Measurements from ENCODE around the gene GCSH.

Gene GCSH

DNA sequence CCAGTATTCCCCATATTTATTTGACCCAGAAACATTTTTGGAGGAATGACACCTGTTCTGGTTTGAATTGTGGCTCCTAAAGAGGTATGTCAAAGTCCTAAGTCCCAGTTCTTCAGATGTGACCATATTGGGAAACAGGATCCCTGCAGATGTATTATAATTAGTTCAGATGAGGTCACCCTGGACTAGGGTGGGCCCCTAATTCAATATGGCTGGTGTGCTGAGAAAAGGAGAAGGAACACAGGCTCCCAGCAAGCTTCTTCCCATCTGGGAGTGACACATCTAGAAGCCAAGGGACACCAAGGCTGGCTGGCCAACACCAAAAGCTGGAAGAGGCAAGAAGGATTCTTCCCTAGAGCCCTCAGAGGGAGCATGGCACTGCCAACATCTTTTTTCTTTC is 3.8 kb upstream of the GCSH start:
- no peak for DNase-seq

- DNase-seq, result no peak
Measured at GRCh38 chr16:81097230-81097629, 1.0 kb upstream of the GCSH start.

DNA sequence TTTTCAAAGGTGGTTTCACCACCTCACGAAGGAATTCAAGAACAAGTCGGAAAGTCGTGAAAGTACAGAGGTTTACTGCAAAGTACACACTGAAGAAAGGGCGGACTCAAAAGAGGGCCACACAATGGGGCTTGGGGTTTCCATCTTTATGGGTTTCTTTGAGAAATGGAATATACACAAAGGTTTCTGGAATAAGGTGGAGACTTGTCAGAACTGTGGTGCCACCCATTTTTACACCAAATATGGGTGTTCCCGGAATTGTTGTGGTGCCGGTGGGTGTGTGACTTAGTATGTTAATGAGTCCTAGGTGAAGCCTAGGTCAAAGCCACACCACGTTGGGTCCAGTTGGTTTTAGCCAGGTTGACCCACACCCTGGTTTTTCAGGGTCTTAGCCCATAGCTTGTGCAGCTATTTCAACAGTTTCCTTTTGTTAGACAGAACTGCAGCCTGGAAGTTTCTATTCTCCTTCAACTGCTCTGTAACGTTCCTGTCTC is 567 bp upstream of the GCSH start:
- DNase-seq, result no peak

- DNase-seq, result no peak
Measured at GRCh38 chr16:81095653-81095952, 592 bp downstream of the GCSH start.

GRCh38 chr16:81094771-81095251 is 1.4 kb downstream of the GCSH start:
- peak; percentile 2 for DNase-seq

DNA sequence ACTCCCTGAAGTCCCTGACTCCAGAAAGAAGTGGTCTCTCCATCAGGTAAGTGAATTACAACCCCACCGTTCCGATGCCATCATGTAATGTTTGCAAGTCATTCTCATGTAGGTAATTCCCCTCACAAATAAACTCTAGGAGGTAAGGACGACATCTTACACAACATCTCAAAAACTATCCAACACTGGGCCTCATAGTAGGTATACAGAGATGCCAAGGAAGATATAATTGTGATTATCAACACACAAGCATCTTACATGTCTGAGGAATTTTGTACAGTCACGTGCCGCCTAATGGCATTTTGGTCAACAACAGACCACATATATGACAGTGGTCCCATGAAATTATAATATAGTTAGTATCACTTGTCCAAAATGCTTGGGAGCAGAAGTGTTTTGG is 7.4 kb downstream of the GCSH start:
- DNase-seq, result no peak

- no peak for DNase-seq
Measured at GRCh38 chr16:81081014-81081413, 15.2 kb downstream of the GCSH start.

GRCh38 chr16:81080233-81080632 is 16.0 kb downstream of the GCSH start:
- DNase-seq, result peak; percentile 11

DNA sequence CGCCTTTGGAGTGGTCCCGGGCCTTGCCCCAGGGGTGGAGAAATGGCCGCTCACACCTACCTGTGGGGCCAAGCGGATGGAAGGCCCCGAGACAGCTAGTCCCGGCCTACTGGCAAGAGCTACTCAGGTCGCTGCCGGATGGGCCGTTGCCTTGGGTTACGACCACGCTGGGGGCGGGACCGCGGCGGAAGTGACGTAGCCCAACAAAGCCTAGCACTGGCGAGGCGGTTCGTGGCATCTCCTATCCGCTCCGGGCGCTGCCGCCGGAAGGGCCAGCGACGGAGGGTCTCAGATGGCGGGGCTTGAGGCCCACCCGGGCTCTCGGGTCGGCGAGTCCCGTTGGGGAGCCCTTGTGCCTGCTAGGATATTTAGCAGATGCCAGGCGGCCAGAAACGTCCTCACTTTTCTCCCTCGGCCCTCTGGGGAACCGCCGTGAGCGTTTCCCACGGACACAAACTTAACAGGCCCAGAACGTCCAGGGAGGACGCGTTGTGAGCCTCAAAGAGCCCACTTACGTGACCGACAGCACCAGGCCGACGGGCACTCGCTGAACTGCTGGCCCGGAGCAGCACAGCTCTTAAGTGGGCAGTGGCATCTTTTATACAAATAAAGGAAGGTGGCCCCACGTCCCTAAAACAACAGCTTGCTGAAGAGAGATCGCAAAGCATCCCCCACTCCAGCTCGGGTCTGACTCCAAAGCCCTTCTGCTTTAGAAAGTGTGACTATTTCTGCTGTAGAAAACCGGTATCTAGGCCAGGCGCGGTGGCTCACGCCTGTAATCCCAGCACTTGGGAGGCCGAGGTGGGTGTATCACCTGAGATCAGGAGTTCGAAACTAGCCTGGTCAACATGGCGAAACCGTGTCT is 18.9 kb downstream of the GCSH start, which contains the start of gene C16orf46:
Gene C16orf46 (minus strand): TSS at position 163 of the 865 bp plus-strand sequence. CDS start 13,283 bp downstream, outside the sequence.
- peak; percentile 97 for DNase-seq

DNA sequence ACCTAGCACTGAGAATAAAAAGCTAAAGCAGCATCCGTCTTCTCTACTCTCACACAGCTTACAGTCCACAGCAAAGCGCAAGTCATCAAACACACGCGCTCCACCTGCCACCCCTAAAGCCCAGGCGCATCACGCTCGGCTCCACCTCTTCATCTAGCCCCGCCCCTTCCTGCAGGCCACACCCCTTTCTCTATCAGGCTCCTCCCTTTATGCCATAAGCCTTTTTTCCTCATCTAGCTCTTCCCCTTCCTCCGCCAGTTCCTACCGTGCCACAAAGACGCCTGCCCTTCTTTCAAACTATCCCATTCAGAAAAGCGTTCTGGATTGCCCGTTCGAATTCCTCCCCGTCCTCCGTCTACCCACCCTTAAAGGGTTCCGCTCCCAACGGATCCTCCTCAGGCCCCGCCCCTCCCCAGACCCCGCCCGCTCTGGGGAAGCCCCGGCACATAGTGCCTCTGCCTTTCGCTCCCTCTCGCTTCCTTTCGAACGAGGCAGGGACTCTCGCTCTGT is 19.6 kb downstream of the GCSH start:
- peak; percentile 95 for DNase-seq

DNA sequence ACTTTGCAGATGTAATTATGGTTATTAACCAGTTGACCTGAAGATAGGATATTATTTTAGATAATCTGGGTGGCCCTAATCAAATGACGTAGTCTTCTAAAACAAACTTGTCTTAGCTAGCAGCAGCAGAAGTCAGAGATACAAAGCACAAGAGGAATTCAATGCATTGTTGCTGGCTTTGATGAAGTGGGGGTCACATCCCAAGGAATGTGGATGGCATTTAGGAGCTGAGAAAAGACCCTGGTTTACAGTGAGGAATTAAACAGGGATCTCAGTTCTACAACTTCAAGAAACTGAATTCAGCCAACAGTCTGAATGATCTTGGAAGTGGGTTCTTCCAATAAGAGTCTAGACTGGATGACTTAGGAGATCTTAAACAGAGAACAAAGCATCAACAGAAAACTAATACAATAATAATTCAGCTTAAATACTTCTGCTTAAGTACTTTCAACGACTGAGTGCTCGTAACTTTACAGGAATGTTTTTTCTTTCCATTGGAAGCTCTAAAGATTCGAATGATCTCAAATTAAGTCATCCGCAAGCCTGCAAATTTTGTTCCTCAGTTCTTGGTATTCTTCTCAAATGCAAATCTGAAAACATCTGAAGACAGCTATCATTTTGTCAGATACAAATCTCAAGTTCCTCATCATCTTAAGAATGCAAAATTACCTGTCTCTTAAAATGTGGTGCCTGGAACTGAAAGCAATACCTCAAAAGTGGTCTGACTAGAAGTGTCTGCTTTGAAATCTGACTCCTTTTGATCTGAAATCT is 22.4 kb downstream of the GCSH start:
- DNase-seq, result no peak

- no peak for DNase-seq
Measured at GRCh38 chr16:81071805-81072204, 24.4 kb downstream of the GCSH start.

DNA sequence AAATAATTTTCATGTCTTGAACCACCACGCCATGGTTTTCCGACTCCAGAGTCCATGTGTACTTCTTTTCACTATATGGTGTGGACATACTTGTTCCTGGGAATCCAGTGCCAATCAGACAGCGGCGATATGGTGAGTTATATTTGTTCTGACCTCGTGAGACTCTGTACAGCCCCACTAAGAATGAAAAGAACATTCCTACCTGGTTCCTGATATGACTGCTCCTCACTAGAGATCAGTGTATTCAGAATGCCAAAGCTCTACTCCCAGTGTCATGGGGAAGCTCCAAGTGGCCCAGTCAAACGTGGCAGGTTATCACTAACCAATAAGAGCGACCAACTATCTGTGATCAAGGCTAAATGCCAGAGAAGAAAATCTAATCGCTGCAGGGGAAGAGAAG is 25.2 kb downstream of the GCSH start:
- DNase-seq, result no peak

DNA sequence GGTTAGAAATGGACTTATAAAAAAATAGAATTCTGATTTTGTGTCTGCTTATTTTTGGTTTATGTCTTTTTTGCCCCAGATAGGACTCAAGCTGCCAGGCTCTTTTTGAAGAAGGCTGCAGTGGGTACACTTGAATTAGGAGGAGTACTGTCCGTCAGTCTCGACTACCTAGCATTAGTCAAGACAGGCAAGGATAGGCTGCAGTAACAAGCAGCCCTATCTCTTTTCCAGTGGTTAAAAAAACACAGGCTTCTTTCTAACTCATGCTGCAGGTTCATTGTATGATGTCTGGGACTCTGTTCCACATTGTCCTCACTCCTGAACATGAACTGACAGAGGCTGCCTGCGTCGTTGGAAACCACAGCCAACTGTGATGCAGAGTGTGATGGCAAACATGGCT is 27.1 kb downstream of the GCSH start:
- DNase-seq, result no peak

DNA sequence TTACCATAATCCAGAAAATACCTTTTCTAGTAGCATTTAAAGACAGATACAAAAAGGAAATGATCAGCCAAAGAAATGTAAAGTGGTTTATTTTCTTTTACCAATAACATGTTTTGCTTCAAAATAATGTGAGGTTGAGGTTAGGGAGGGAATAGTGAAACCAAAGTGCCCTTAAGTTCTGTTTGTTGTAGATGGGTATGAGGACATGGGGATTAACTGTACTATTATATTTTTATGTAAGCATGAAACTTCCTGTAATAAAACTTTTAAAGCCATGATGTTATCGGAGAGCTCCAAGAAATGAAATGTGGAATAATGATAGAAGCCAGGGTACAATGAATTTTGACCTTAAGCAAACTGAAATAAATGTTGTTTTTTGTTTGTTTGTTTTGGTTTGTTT is 29.0 kb downstream of the GCSH start:
- no peak for DNase-seq

- DNase-seq, result no peak
Measured at GRCh38 chr16:81066681-81067080, 29.5 kb downstream of the GCSH start.

GRCh38 chr16:81061871-81062608 is 34.2 kb downstream of the GCSH start:
- DNase-seq, result no peak

DNA sequence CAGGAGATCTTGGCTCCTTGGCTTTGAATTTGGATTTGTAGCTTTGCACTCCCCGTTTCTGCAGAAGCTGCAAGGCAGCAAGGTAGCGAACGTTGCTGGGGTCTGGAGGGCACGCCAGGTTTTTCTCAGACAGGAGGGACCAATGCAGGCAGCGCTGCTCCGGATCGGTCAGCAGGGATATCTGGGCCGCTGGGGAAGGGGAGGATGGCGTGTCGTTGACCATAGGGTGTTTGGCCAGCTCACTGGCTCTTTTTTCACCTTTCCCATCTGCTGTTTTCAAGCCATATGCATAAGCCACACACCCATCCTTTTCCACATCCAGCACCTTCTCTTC is 34.9 kb downstream of the GCSH start:
- no peak for DNase-seq

- DNase-seq, result no peak
Measured at GRCh38 chr16:81060576-81061306, 35.5 kb downstream of the GCSH start.

GRCh38 chr16:81053761-81054160 is 42.4 kb downstream of the GCSH start:
- DNase-seq, result no peak

DNA sequence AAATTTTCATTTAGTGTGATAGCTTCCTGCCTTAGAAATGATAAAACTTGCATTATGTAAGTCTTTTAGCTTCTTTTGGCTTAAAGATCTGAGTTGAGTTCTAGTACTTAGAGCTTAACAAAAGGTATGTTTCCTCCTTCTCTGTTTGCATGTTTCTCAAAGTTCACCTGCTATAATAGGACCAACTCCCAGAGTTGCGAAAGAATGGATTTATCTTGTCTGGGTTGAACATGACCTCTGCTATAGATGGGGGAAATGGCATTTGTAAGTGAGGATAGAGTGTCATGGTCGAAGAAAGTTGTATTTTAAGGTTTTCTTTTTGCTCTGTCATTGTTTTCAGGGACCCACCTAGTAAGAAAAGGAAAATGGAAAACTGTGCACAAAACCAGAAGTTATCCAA is 53.4 kb downstream of the GCSH start:
- no peak for DNase-seq

GRCh38 chr16:81041696-81042095 is 54.5 kb downstream of the GCSH start:
- no peak for DNase-seq
